Upper lobe of left lung (tissue), 4 donors: ENCODE measurements around the gene BCKDHA.
"Not testable (repeated sequence)": the region's sequence is repeated elsewhere in the genome, so short reads cannot be mapped to it uniquely, and the experiment has no call there.

Experiments
- CTCF ChIP-seq, 6 experiments: fragments of 450-650 bp in 4 of 6; fragments of 200-600 bp in 2 of 6; sonication (generic) in 2 of 6; IDR thresholded peaks; one replicate each; pipeline ENCODE4 v1.5.1; 2016 to 2019; ENCODE audit warnings: antibody characterized with exemption in 6 of 6
- POLR2A ChIP-seq, 4 donors: fragments of 450-650 bp; IDR thresholded peaks; one replicate each; pipeline ENCODE4 v1.5.1; 2016 to 2017; ENCODE audit warnings: antibody characterized with exemption in 4 of 4, mild to moderate bottlenecking in 2 of 4

GRCh38 chr19:41381536-41381935 lies 16.1 kb upstream of the BCKDHA start:
- not testable (repeated sequence) for TF ChIP-seq CTCF, POLR2A (IDR thresholded peaks at IDR 0.05)
